ENCODE measurements around the gene PROB1. TPM values are rescaled to one million over a fixed set of nuclear protein-coding genes. Genes with fewer than 3 reads are reported as not detected.

Gene PROB1
- polyA plus RNA-seq, 1 donor (not counting 4 experiments of a cell fraction or from before 2014, with no cell fraction given) = 0.26 TPM

DNA sequence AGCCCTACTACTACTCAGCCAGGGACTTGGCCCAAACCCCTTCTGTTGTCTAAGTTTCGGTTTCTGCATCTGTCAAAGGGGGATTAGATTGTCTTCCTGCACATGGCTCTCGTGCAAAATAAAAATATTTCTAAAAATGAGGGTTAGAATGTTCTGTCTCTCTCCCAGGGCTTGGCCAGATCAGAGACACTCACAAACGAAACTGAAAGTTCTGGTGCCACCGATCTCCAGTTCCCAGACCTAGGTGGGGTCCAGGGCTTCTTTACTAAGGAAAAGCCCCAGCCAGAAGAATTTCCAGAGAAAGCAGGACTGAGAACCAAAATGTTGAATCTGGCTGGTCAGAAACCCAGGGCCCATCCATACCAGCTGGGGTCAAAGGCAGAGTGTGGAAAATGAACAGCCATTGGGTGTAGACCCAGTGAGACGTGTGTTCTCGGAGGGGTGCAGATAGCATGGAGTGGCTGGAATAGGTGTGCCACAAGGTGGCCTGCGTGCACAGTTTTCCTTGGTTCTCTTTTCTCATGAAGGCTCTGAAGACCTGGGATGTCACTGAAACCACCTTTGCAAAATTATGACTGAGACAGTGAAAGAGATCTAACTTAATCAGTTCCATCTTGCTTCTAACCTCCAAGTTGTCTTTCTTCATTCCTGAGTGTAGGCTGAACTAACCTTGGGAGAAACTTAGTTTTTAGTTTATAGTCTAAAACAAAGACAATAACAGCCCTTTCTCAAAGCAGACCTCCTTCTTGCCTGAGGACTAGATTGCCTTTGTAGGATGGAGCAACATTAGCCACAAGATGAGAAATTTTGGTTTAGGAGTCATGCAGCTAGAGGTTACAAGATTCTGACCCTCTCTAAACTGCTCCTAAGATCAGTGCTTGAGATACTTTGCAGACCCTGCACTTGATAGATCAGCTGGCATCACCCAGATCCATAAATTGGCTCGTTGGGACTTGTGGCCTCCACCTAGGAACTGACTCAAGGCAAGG lies 9.5 kb downstream of the PROB1 start:
- dilution Hi-C loops (cut with MboI; ENCODE audit: extremely low pct_ligation_motif_present, low sequenced_read_pairs) = no loop called here
- H3K36me3 ChIP-seq (ENCODE audit: control insufficient read depth in 2 of 2, extremely low read depth in 1 of 2, insufficient read depth in 2 of 2, low read length in 2 of 2) = no peaks in the 10 kb centered on the region
- TF ChIP-seq EZH2 (IDR thresholded peaks at IDR 0.05; ENCODE audit: low read length) = no peak
- TF ChIP-seq, protein P1, sequence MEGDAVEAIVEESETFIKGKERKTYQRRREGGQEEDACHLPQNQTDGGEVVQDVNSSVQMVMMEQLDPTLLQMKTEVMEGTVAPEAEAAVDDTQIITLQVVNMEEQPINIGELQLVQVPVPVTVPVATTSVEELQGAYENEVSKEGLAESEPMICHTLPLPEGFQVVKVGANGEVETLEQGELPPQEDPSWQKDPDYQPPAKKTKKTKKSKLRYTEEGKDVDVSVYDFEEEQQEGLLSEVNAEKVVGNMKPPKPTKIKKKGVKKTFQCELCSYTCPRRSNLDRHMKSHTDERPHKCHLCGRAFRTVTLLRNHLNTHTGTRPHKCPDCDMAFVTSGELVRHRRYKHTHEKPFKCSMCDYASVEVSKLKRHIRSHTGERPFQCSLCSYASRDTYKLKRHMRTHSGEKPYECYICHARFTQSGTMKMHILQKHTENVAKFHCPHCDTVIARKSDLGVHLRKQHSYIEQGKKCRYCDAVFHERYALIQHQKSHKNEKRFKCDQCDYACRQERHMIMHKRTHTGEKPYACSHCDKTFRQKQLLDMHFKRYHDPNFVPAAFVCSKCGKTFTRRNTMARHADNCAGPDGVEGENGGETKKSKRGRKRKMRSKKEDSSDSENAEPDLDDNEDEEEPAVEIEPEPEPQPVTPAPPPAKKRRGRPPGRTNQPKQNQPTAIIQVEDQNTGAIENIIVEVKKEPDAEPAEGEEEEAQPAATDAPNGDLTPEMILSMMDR (optimal IDR thresholded peaks at IDR 0.05 in 1 of 3, IDR thresholded peaks at IDR 0.05 in 1 of 3, conservative IDR thresholded peaks at IDR 0.05 in 1 of 3; ENCODE audit: extremely low read depth in 1 of 3, insufficient read depth in 2 of 3, low read length in 3 of 3) = peak in 1 of 3 experiments; percentile 23
- no peaks in the 10 kb centered on the region for H3K9me3 ChIP-seq (ENCODE audit: control insufficient read depth, low read depth, low read length)
- H4K20me1 ChIP-seq (ENCODE audit: control insufficient read depth, extremely low read depth, insufficient read depth, low read length) = no peaks in the 10 kb centered on the region
- H3K79me2 ChIP-seq (ENCODE audit: control insufficient read depth, insufficient read depth, low read length) = no peaks in the 10 kb centered on the region
- no peaks in the 10 kb centered on the region for H3K9me1 ChIP-seq (ENCODE audit: control insufficient read depth, extremely low read depth, insufficient read depth, low read length)
- H3K27me3 ChIP-seq (ENCODE audit: control insufficient read depth, extremely low read depth, insufficient read depth, low read length) = no peaks in the 10 kb centered on the region
- peaks cover 24% of the 10 kb centered on the region for H3K4me1 ChIP-seq (ENCODE audit: control insufficient read depth, extremely low read depth, insufficient read depth, low read length)
- H3K4me2 ChIP-seq (ENCODE audit: control insufficient read depth, extremely low read depth, insufficient read depth, low read depth, low read length) = peak overlapping the region; percentile 76
- no peak for DNase-seq (ENCODE audit: low read depth, low spot score)
- H3K27ac ChIP-seq (ENCODE audit: control insufficient read depth, insufficient read depth, low read length) = peak overlapping the region; percentile 24
- peak overlapping the region in 2 of 3 experiments; percentile 39 for H3K4me3 ChIP-seq (ENCODE audit: control insufficient read depth in 2 of 3, extremely low read depth in 1 of 3, insufficient read depth in 2 of 3, low read depth in 1 of 3, low read length in 3 of 3)
- H3K9ac ChIP-seq (ENCODE audit: control insufficient read depth, extremely low read depth, insufficient read depth, low read length) = peak overlapping the region; percentile 16
- FAIRE-seq = peak; percentile 44
- peak overlapping the region; percentile 14 for H2AFZ ChIP-seq (ENCODE audit: control insufficient read depth, low read length)

GRCh38 chr5:139384591-139385051 lies 10.3 kb downstream of the PROB1 start:
- DNase-seq (ENCODE audit: low read depth, low spot score) = no peak
- dilution Hi-C loops (cut with MboI; ENCODE audit: extremely low pct_ligation_motif_present, low sequenced_read_pairs) = no loop called here
- no peaks in the 10 kb centered on the region for H3K9me1 ChIP-seq (ENCODE audit: control insufficient read depth, extremely low read depth, insufficient read depth, low read length)
- H2AFZ ChIP-seq (ENCODE audit: control insufficient read depth, low read length) = peak overlapping the region; percentile 15
- H4K20me1 ChIP-seq (ENCODE audit: control insufficient read depth, extremely low read depth, insufficient read depth, low read length) = no peaks in the 10 kb centered on the region
- H3K27ac ChIP-seq (ENCODE audit: control insufficient read depth, insufficient read depth, low read length) = no peak overlapping the region
- H3K36me3 ChIP-seq (ENCODE audit: control insufficient read depth in 2 of 2, extremely low read depth in 1 of 2, insufficient read depth in 2 of 2, low read length in 2 of 2) = no peaks in the 10 kb centered on the region
- no peaks in the 10 kb centered on the region for H3K27me3 ChIP-seq (ENCODE audit: control insufficient read depth, extremely low read depth, insufficient read depth, low read length)
- H3K4me1 ChIP-seq (ENCODE audit: control insufficient read depth, extremely low read depth, insufficient read depth, low read length) = peaks cover 24% of the 10 kb centered on the region
- H3K79me2 ChIP-seq (ENCODE audit: control insufficient read depth, insufficient read depth, low read length) = no peaks in the 10 kb centered on the region
- FAIRE-seq = no peak
- H3K4me2 ChIP-seq (ENCODE audit: control insufficient read depth, extremely low read depth, insufficient read depth, low read depth, low read length) = peak overlapping the region; percentile 76
- no peaks in the 10 kb centered on the region for H3K9me3 ChIP-seq (ENCODE audit: control insufficient read depth, low read depth, low read length)
- H3K9ac ChIP-seq (ENCODE audit: control insufficient read depth, extremely low read depth, insufficient read depth, low read length) = no peak overlapping the region
- peak overlapping the region in 2 of 3 experiments; percentile 39 for H3K4me3 ChIP-seq (ENCODE audit: control insufficient read depth in 2 of 3, extremely low read depth in 1 of 3, insufficient read depth in 2 of 3, low read depth in 1 of 3, low read length in 3 of 3)
- TF ChIP-seq, protein P1 (optimal IDR thresholded peaks at IDR 0.05 in 1 of 3, IDR thresholded peaks at IDR 0.05 in 1 of 3, conservative IDR thresholded peaks at IDR 0.05 in 1 of 3; ENCODE audit: extremely low read depth in 1 of 3, insufficient read depth in 2 of 3, low read length in 3 of 3) = no peak
- TF ChIP-seq EZH2 (IDR thresholded peaks at IDR 0.05; ENCODE audit: low read length) = no peak
